Right lobe of liver (tissue), 6 donors: ENCODE results near the gene TMEM233. TPM values are rescaled to one million over a fixed set of nuclear protein-coding genes. Genes with fewer than 3 reads are reported as not detected.

Experiments used
- ATAC-seq, 4 donors: fragments of 200-7000 bp; cut with Tn5 transposase; one replicate each; pipeline ENCODE4 v1.9.1; 2020; ENCODE audit warnings: mild to moderate bottlenecking in 4 of 4, moderate library complexity in 4 of 4
- DNase-seq, 3 donors: peaks; one replicate each; pipeline ENCODE4 v3.0.0-alpha.2; 2020
- H3K27ac ChIP-seq, 3 donors: fragments of 200-600 bp; one replicate each; pipeline ENCODE4 v1.8.0; 2022
- H3K27me3 ChIP-seq, 2 donors: fragments of 200-600 bp; one replicate each; pipeline ENCODE4 v1.8.0; 2022
- H3K36me3 ChIP-seq, 4 donors: fragments of 200-600 bp; sonication (generic) in 1 of 4; one replicate each; pipeline versions ENCODE4 v1.5.1 to v1.8.0; 2017 to 2022; ENCODE audit warnings: control low read depth in 1 of 4
- H3K4me1 ChIP-seq, 4 donors: fragments of 200-600 bp; sonication (generic) in 1 of 4; one replicate each; pipeline versions ENCODE4 v1.5.1 to v1.8.0; 2017 to 2022; ENCODE audit warnings: control low read depth in 1 of 4
- H3K4me3 ChIP-seq, 3 donors: fragments of 200-600 bp; one replicate each; pipeline ENCODE4 v1.8.0; 2022
- H3K9me3 ChIP-seq, 4 donors: fragments of 200-600 bp; sonication (generic) in 1 of 4; one replicate each; pipeline versions ENCODE4 v1.5.1 to v1.8.0; 2017 to 2022; ENCODE audit warnings: control low read depth in 1 of 4
- CTCF ChIP-seq, 4 donors: fragments of 200-600 bp in 3 of 4; fragments of 450-650 bp in 1 of 4; IDR thresholded peaks; one replicate each; pipeline versions ENCODE4 v1.5.1 to v1.8.0; 2016 to 2022; ENCODE audit warnings: antibody characterized with exemption in 4 of 4, mild to moderate bottlenecking in 2 of 4
- POLR2A ChIP-seq: fragments of 450-650 bp; IDR thresholded peaks from one replicate; pipeline ENCODE4 v1.6.1; 2017; ENCODE audit warnings: antibody characterized with exemption, mild to moderate bottlenecking
- WGBS: methylation state at CpG from one replicate; pipeline ENCODE4 v1.1.6; 2018; ENCODE audit warnings: low coverage, low lambda C conversion rate; ENCODE audit not compliant: insufficient coverage; ENCODE audit errors: missing lambda C conversion rate; 5-methylcytosine and 5-hydroxymethylcytosine counted together
- intact Hi-C, 2 donors: fragments of 100-400 bp; cut with DNase I; formaldehyde crosslinking; loops; one replicate each; pipeline versions ENCODE4 v1.11.2 to v1.14.1; 2022
- total RNA-seq, 6 experiments: library from RNA; depleted of rRNA in 2 of 6; stranded (reverse); fragments of >200 nt in 2 of 6; fragmentation: NEBNext Ultra II Directional in 3 of 6; extraction: Animal tissue kit (Norgen Biotek cat#: 25700) in 3 of 6; gene quantifications; one replicate each; pipeline versions ENCODE4 v1.1.0 to v1.2.4, GENCODE V29; 2016 to 2023
- donor health status: DM: no; HTN: yes; CAD: no.
- donor health status: DM: no; HTN: no; CAD: no.
- donor health status: DM: no; HTN: no; CAD: no.
- donor health status: DM: no; HTN: yes; CAD: no.
- donor health status: DM: no; HTN: yes; CAD: no.

TMEM233 gene
- total RNA-seq, 6 experiments from 2014 or later: 0.09 to 0.40 (median 0.21) TPM; not detected in 2

DNA sequence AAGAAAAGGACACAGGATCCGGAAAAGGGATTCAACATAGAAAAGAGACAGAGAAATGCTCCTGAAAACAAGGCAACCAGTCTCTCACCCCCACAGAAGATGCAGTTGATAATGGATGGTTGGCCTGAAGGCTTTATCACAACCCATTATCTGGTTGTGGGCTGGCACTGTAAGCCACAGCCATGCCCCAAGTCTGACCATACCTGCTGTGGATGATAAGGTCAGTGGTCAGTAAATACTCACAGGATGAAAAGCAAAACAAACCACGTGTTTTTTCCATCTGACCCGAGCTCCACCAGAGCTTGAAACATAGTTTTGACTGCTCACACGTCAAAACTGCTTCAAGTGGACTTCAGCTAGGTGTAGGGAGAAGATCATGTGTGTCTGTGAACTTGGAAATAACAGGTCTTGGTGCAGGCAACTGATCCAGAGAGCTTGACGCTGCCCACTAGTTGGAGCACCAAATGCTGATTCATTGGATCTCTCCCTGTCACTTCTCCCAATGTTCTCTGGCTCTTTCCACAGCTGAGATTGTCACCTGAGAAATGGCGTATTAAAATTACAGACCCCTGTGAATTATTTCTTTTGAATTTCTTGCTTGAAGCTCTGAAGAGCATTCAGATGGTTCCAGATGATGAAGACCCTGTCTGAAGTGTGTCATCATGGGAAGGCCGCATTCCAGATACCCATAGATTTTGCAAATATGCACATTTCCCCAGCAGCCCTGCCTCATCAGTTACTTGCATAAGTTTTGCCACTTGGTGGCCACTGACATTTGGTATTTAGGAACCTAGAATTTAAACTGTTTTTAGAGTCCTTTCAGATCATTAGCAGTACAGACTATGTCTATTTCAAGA, 8.5 kb downstream of the TMEM233 start:
- TF ChIP-seq POLR2A (no peak), CTCF (IDR thresholded peaks at IDR 0.05) (no peak)
- DNase-seq: no peak
- H3K4me3 ChIP-seq: no peak overlapping the region
- no peak for ATAC-seq
- intact Hi-C loops: no loop called here
- no peaks in the 10 kb centered on the region for H3K4me1 ChIP-seq
- no peak overlapping the region for H3K27ac ChIP-seq
- H3K36me3 ChIP-seq: no peaks in the 10 kb centered on the region
- H3K27me3 ChIP-seq: no peaks in the 10 kb centered on the region
- WGBS: 60% methylated on average over 7 of the region's 7 CpGs
- no peaks in the 10 kb centered on the region for H3K9me3 ChIP-seq

- Histone ChIP-seq H3K9me3 (no peaks in the 10 kb centered on the region), H3K27ac (no peak overlapping the region), H3K4me1 (no peaks in the 10 kb centered on the region), H3K36me3 (no peaks in the 10 kb centered on the region), H3K27me3 (no peaks in the 10 kb centered on the region), H3K4me3 (no peak overlapping the region)
- ATAC-seq (no peak), DNase-seq (no peak)
- WGBS: 81% methylated on average over 4 of the region's 4 CpGs
- no peak for TF ChIP-seq POLR2A
- TF ChIP-seq CTCF (IDR thresholded peaks at IDR 0.05): no peak
- intact Hi-C loops: no loop called here
These were observed 9.1 kb downstream of the TMEM233 start for GRCh38 chr12:119602734-119603094.

GRCh38 chr12:119603767-119604166, 10.2 kb downstream of the TMEM233 start:
- Histone ChIP-seq H3K36me3 (no peaks in the 10 kb centered on the region), H3K9me3 (no peaks in the 10 kb centered on the region), H3K4me3 (no peak overlapping the region), H3K27ac (no peak overlapping the region), H3K4me1 (no peaks in the 10 kb centered on the region), H3K27me3 (no peaks in the 10 kb centered on the region)
- ATAC-seq (peak in 3 of 4 donors; percentile 29 to 60 (median 51)), DNase-seq (no peak)
- 32% methylated on average over 2 of the region's 2 CpGs for WGBS
- TF ChIP-seq CTCF (IDR thresholded peaks at IDR 0.05) (no peak), POLR2A (no peak)
- intact Hi-C loops: no loop called here

GRCh38 chr12:119609358-119609757, 15.8 kb downstream of the TMEM233 start:
- intact Hi-C loops: no loop called here
- 81% methylated on average over 1 of the region's 3 CpGs for WGBS
- Histone ChIP-seq H3K36me3 (no peaks in the 10 kb centered on the region), H3K27ac (no peak overlapping the region), H3K9me3 (no peaks in the 10 kb centered on the region), H3K4me1 (no peaks in the 10 kb centered on the region), H3K27me3 (no peaks in the 10 kb centered on the region), H3K4me3 (no peak overlapping the region)
- TF ChIP-seq CTCF (IDR thresholded peaks at IDR 0.05) (no peak), POLR2A (no peak)
- DNase-seq (no peak), ATAC-seq (no peak)
